ENCODE measurements around the gene AGMAT. TPM values are rescaled to one million over a fixed set of nuclear protein-coding genes. Genes with fewer than 3 reads are reported as not detected.
A peak's percentile ranks its signal among the peaks of the same experiment; 100 is the strongest.

Gene AGMAT
- total RNA-seq, 2 experiments from 2014 or later, result 3.8 to 4.6 TPM

DNA sequence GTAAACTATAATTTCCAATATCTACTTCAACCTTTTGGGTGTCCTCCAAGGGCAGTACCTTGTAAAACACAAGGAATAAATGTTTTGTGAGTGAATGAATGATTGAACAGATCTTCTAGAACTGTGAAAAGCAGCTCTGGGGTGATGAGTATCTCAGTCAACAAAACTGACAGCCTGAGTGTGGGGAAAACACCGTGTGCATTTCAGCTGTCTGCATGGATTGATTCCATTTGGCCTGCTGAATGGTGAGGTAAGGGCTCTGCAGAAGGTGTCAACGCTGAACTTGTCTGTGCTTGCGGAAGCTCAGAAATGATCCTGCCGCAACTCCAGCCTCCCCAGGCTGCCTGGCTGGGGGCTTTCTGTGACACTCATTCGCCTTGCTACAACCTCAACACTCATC is 7.4 kb upstream of the AGMAT start:
- H3K9me3 ChIP-seq (ENCODE audit: control insufficient read depth in 1 of 2, insufficient read depth in 1 of 2, low read length in 2 of 2), result no peaks in the 10 kb centered on the region
- TF ChIP-seq, protein P1, sequence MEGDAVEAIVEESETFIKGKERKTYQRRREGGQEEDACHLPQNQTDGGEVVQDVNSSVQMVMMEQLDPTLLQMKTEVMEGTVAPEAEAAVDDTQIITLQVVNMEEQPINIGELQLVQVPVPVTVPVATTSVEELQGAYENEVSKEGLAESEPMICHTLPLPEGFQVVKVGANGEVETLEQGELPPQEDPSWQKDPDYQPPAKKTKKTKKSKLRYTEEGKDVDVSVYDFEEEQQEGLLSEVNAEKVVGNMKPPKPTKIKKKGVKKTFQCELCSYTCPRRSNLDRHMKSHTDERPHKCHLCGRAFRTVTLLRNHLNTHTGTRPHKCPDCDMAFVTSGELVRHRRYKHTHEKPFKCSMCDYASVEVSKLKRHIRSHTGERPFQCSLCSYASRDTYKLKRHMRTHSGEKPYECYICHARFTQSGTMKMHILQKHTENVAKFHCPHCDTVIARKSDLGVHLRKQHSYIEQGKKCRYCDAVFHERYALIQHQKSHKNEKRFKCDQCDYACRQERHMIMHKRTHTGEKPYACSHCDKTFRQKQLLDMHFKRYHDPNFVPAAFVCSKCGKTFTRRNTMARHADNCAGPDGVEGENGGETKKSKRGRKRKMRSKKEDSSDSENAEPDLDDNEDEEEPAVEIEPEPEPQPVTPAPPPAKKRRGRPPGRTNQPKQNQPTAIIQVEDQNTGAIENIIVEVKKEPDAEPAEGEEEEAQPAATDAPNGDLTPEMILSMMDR (IDR thresholded peaks at IDR 0.05), result no peak
- no peaks in the 10 kb centered on the region for H3K4me1 ChIP-seq (ENCODE audit: insufficient read depth, low read length)
- Mint-ChIP-seq H3K36me3 (ENCODE audit: low read depth) (peaks cover 14% of the 10 kb centered on the region), H3K27ac (no peak overlapping the region), H3K9me3 (no peaks in the 10 kb centered on the region), H3K4me1 (ENCODE audit: low read depth) (peaks cover 2% of the 10 kb centered on the region), H3K27me3 (no peaks in the 10 kb centered on the region), H3K4me3 (no peak overlapping the region)
- H3K27me3 ChIP-seq (ENCODE audit: control insufficient read depth in 1 of 2, insufficient read depth in 2 of 2, low read length in 2 of 2), result no peaks in the 10 kb centered on the region
- POLR2A ChIA-PET, result interaction anchor here (1.5 to 2.0 kb wide), 2 partner anchors 11 kb away, joined by 3 to 12 read pairs; no protein-coding TSS in a partner anchor
- no peak overlapping the region for H3K4me3 ChIP-seq (ENCODE audit: low read length)
- CTCF ChIA-PET, result no interaction called here
- no peak overlapping the region for H3K27ac ChIP-seq (ENCODE audit: low read depth in 1 of 2, low read length in 2 of 2)
- DNase-seq, result no peak
- no peak for ATAC-seq (ENCODE audit: poor library complexity)
- no peaks in the 10 kb centered on the region for H3K36me3 ChIP-seq (ENCODE audit: insufficient read depth, low read length)
- intact Hi-C loops (cut with DNase I, micrococcal nuclease), result no loop called here

- POLR2A ChIA-PET, result interaction anchor here (1.5 kb wide), 1 partner anchor 14 kb away, joined by 5 read pairs; no protein-coding TSS in a partner anchor
- TF ChIP-seq, protein P1 (IDR thresholded peaks at IDR 0.05), result no peak
- Mint-ChIP-seq H3K4me3 (peak overlapping the region; percentile 80), H3K27me3 (no peaks in the 10 kb centered on the region), H3K27ac (peak overlapping the region; percentile 85), H3K36me3 (ENCODE audit: low read depth) (peaks cover 31% of the 10 kb centered on the region), H3K9me3 (no peaks in the 10 kb centered on the region), H3K4me1 (ENCODE audit: low read depth) (peaks cover 56% of the 10 kb centered on the region)
- Histone ChIP-seq H3K4me1 (ENCODE audit: insufficient read depth, low read length) (peaks cover 60% of the 10 kb centered on the region), H3K4me3 (ENCODE audit: low read length) (no peak overlapping the region), H3K27ac (ENCODE audit: low read depth in 1 of 2, low read length in 2 of 2) (no peak overlapping the region), H3K9me3 (ENCODE audit: control insufficient read depth in 1 of 2, insufficient read depth in 1 of 2, low read length in 2 of 2) (no peaks in the 10 kb centered on the region), H3K27me3 (ENCODE audit: control insufficient read depth in 1 of 2, insufficient read depth in 2 of 2, low read length in 2 of 2) (no peaks in the 10 kb centered on the region), H3K36me3 (ENCODE audit: insufficient read depth, low read length) (no peaks in the 10 kb centered on the region)
- DNase-seq, result no peak
- no peak for ATAC-seq (ENCODE audit: poor library complexity)
- intact Hi-C loops (cut with DNase I, micrococcal nuclease), result no loop called here
- CTCF ChIA-PET, result interaction anchor here (1.6 kb wide), 1 partner anchor 20 kb away, joined by 5 read pairs; no protein-coding TSS in a partner anchor
These were observed 1.7 kb downstream of the AGMAT start for GRCh38 chr1:15583016-15583706.

GRCh38 chr1:15579683-15580047 is 5.2 kb downstream of the AGMAT start:
- Histone ChIP-seq H3K9me3 (ENCODE audit: control insufficient read depth in 1 of 2, insufficient read depth in 1 of 2, low read length in 2 of 2) (no peaks in the 10 kb centered on the region), H3K27ac (ENCODE audit: low read depth in 1 of 2, low read length in 2 of 2) (peak overlapping the region; percentile 64), H3K4me3 (ENCODE audit: low read length) (no peak overlapping the region), H3K27me3 (ENCODE audit: control insufficient read depth in 1 of 2, insufficient read depth in 2 of 2, low read length in 2 of 2) (no peaks in the 10 kb centered on the region), H3K36me3 (ENCODE audit: insufficient read depth, low read length) (peaks cover 8% of the 10 kb centered on the region), H3K4me1 (ENCODE audit: insufficient read depth, low read length) (peaks cover 63% of the 10 kb centered on the region)
- H3K36me3 Mint-ChIP-seq (ENCODE audit: low read depth), result peaks cover 23% of the 10 kb centered on the region
- no peaks in the 10 kb centered on the region for H3K27me3 Mint-ChIP-seq
- TF ChIP-seq, protein P1 (IDR thresholded peaks at IDR 0.05), result no peak
- intact Hi-C loops (cut with DNase I, micrococcal nuclease), result loop anchor here (1.0 to 5.0 kb wide), 2 partner anchors 52 to 53 kb away; partner anchors contain the start of gene DNAJC16 (in 2 of the 2)
- H3K4me3 Mint-ChIP-seq, result peak overlapping the region; percentile 67
- no peaks in the 10 kb centered on the region for H3K9me3 Mint-ChIP-seq
- peak overlapping the region; percentile 97 for H3K27ac Mint-ChIP-seq
- DNase-seq (peak in 3 of 14 experiments; percentile 7 to 35 (median 29)), ATAC-seq (ENCODE audit: poor library complexity) (no peak)
- ChIA-PET POLR2A (interaction anchor here (0.5 to 3.6 kb wide), 12 partner anchors 9 to 1120 kb away, joined by 3 to 34 read pairs (median 6); partner anchors contain the start of genes DDI2, DNAJC16 and SPEN), CTCF (no interaction called here)
- H3K4me1 Mint-ChIP-seq (ENCODE audit: low read depth), result peaks cover 55% of the 10 kb centered on the region
